SH-SY5Y (cell line): ENCODE results near the gene ST6GALNAC2.

ENCODE experiments used
- GATA2 ChIP-seq: IDR thresholded peaks from 2 replicates; pipeline ENCODE4 v1.6.1; 2011; ENCODE audit warnings: mild to moderate bottlenecking, low read depth, low read length
- GATA3 ChIP-seq: IDR thresholded peaks from 2 replicates; pipeline ENCODE4 v1.6.1; 2011; ENCODE audit warnings: low read depth, mild to moderate bottlenecking, low read length, moderate library complexity

GRCh38 chr17:76557368-76558197, 28.1 kb downstream of the ST6GALNAC2 start:
- TF ChIP-seq GATA3 (no peak), GATA2 (no peak)
